Tibial artery (tissue), 4 donors: ENCODE data around the gene ANKRD27.
"Not testable (repeated sequence)": the region's sequence is repeated elsewhere in the genome, so short reads cannot be mapped to it uniquely, and the experiment has no call there.

Source experiments
- DNase-seq, 2 donors: peaks; one replicate each; pipeline ENCODE4 v3.0.0-alpha.2; 2019
- H3K27ac ChIP-seq, 2 donors: fragments of 200-600 bp; sonication (generic) in 1 of 2; 1 replicate in 1 of 2; 2 replicates in 1 of 2; pipeline ENCODE4 v1.5.1; 2018 to 2019; ENCODE audit warnings: mild to moderate bottlenecking in 1 of 2
- H3K27me3 ChIP-seq, 2 donors: fragments of 200-600 bp; sonication (generic) in 1 of 2; one replicate each; pipeline versions ENCODE4 v1.5.1 to v1.6.0; 2016 to 2019
- H3K36me3 ChIP-seq, 3 donors: fragments of 200-600 bp; sonication (generic) in 2 of 3; one replicate each; pipeline ENCODE4 v1.5.1; 2016 to 2019; ENCODE audit warnings: mild to moderate bottlenecking in 2 of 3
- H3K4me1 ChIP-seq, 4 donors: fragments of 200-600 bp; sonication (generic) in 2 of 4; 1 replicate in 3 of 4; 2 replicates in 1 of 4; pipeline ENCODE4 v1.5.1; 2016 to 2019
- H3K4me3 ChIP-seq, 2 donors: fragments of 200-600 bp; sonication (generic) in 1 of 2; 1 replicate in 1 of 2; 2 replicates in 1 of 2; pipeline ENCODE4 v1.5.1; 2018 to 2019; ENCODE audit warnings: mild to moderate bottlenecking in 2 of 2
- H3K9me3 ChIP-seq, 3 donors: fragments of 200-600 bp; sonication (generic) in 1 of 3; one replicate each; pipeline ENCODE4 v1.5.1; 2016 to 2019
- intact Hi-C: fragments of 100-400 bp; cut with DNase I; formaldehyde crosslinking; loops from one replicate; pipeline ENCODE4 v1.15.0; 2023; ENCODE audit warnings: low total_unique reads
- TF ChIP-seq, protein P1 (sequence below), 2 experiments: fragments of 200-600 bp in 1 of 2; fragments of 450-650 bp in 1 of 2; IDR thresholded peaks; one replicate each; pipeline ENCODE4 v1.5.1; 2017 to 2019; ENCODE audit warnings: antibody characterized with exemption in 2 of 2, mild to moderate bottlenecking in 1 of 2, moderate library complexity in 1 of 2

Gene ANKRD27

GRCh38 chr19:32662186-32662585 is 12.8 kb downstream of the ANKRD27 start:
- H3K9me3 ChIP-seq: no peaks in the 10 kb centered on the region
- no peak for DNase-seq
- TF ChIP-seq, protein P1, sequence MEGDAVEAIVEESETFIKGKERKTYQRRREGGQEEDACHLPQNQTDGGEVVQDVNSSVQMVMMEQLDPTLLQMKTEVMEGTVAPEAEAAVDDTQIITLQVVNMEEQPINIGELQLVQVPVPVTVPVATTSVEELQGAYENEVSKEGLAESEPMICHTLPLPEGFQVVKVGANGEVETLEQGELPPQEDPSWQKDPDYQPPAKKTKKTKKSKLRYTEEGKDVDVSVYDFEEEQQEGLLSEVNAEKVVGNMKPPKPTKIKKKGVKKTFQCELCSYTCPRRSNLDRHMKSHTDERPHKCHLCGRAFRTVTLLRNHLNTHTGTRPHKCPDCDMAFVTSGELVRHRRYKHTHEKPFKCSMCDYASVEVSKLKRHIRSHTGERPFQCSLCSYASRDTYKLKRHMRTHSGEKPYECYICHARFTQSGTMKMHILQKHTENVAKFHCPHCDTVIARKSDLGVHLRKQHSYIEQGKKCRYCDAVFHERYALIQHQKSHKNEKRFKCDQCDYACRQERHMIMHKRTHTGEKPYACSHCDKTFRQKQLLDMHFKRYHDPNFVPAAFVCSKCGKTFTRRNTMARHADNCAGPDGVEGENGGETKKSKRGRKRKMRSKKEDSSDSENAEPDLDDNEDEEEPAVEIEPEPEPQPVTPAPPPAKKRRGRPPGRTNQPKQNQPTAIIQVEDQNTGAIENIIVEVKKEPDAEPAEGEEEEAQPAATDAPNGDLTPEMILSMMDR (IDR thresholded peaks at IDR 0.05): no peak
- peaks cover 0 to 33% (median 15%) of the 10 kb centered on the region in 3 donors for H3K36me3 ChIP-seq
- no peak overlapping the region for H3K27ac ChIP-seq
- no peak overlapping the region for H3K4me3 ChIP-seq
- H3K27me3 ChIP-seq: no peaks in the 10 kb centered on the region
- intact Hi-C loops: no loop called here
- peaks cover 0 to 4% (median 0%) of the 10 kb centered on the region in 4 donors for H3K4me1 ChIP-seq

- Histone ChIP-seq H3K36me3 (peaks cover 4 to 38% (median 20%) of the 10 kb centered on the region in 3 donors), H3K9me3 (no peaks in the 10 kb centered on the region), H3K27ac (no peak overlapping the region), H3K27me3 (no peaks in the 10 kb centered on the region), H3K4me1 (peaks cover 0 to 4% (median 0%) of the 10 kb centered on the region in 4 donors), H3K4me3 (no peak overlapping the region)
- intact Hi-C loops: no loop called here
- TF ChIP-seq, protein P1 (IDR thresholded peaks at IDR 0.05): no peak
- DNase-seq: no peak
Observed at GRCh38 chr19:32661318-32661717, 13.7 kb downstream of the ANKRD27 start.

DNA sequence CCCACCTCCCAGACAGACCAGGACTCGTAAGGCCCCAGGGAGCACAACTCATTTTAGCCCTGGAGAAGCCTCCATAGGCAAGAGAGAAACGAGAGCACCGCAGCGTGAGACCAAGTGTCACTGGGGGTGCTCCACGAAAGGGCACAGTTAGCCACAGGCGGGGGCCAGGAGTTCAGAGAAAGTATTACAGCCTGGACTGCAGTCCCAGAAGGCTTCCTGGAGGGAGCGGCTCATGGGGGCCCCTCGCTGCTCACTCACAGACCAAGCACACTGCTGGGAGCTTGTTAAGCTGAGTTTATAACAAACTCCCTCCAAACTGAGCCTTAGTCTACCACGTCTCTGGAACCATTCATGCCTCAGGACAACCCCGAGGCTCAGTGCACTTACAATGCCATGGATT is 16.5 kb downstream of the ANKRD27 start:
- DNase-seq: no peak
- Histone ChIP-seq H3K4me1 (peaks cover 0 to 5% (median 2%) of the 10 kb centered on the region in 4 donors), H3K27me3 (no peaks in the 10 kb centered on the region), H3K9me3 (no peaks in the 10 kb centered on the region), H3K4me3 (no peak overlapping the region), H3K36me3 (peaks cover 14 to 57% (median 36%) of the 10 kb centered on the region in 3 donors), H3K27ac (no peak overlapping the region)
- TF ChIP-seq, protein P1 (IDR thresholded peaks at IDR 0.05): no peak
- intact Hi-C loops: no loop called here

DNA sequence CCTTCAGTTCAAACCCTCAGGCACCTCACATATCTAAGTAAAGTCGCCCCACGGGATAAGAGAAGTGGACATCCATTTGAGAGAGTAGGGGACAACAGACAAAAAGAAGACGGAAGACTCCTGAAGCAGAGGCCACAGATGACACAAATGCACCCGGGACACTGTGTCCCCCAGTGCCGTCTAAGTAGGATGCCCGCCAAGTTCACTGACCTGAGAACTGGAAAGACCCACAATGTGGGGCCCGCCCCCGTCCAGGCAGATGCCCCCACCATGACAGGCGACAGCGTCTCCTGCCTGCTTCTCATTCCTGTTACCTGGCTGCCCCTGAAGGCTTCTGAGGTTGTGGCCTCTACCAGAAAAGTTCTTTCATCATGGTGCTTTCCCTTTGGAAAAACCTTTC is 16.9 kb downstream of the ANKRD27 start:
- Histone ChIP-seq H3K27ac (no peak overlapping the region), H3K9me3 (no peaks in the 10 kb centered on the region), H3K4me1 (peaks cover 0 to 8% (median 2%) of the 10 kb centered on the region in 4 donors), H3K36me3 (peaks cover 14 to 60% (median 36%) of the 10 kb centered on the region in 3 donors), H3K4me3 (no peak overlapping the region), H3K27me3 (no peaks in the 10 kb centered on the region)
- intact Hi-C loops: no loop called here
- DNase-seq: no peak
- TF ChIP-seq, protein P1 (IDR thresholded peaks at IDR 0.05): no peak

GRCh38 chr19:32656379-32656778 is 18.6 kb downstream of the ANKRD27 start:
- H3K9me3 ChIP-seq, intact Hi-C loops, H3K4me3 ChIP-seq, H3K27ac ChIP-seq, H3K27me3 ChIP-seq, DNase-seq: not testable (repeated sequence)
- peaks cover 0 to 15% (median 5%) of the 10 kb centered on the region in 4 donors for H3K4me1 ChIP-seq
- peaks cover 14 to 53% (median 36%) of the 10 kb centered on the region in 3 donors for H3K36me3 ChIP-seq

- no peaks in the 10 kb centered on the region for H3K9me3 ChIP-seq
- H3K4me1 ChIP-seq: peaks cover 0 to 15% (median 3%) of the 10 kb centered on the region in 4 donors
- H3K4me3 ChIP-seq: no peak overlapping the region
- H3K27me3 ChIP-seq: no peaks in the 10 kb centered on the region
- TF ChIP-seq, protein P1 (IDR thresholded peaks at IDR 0.05): no peak
- intact Hi-C loops: no loop called here
- peaks cover 22 to 64% (median 46%) of the 10 kb centered on the region in 3 donors for H3K36me3 ChIP-seq
- no peak for DNase-seq
- H3K27ac ChIP-seq: no peak overlapping the region
Observed at GRCh38 chr19:32653599-32653915, 21.4 kb downstream of the ANKRD27 start.
